SK-N-SH treated with all-trans-retinoic acid at 6 μM for 48 hours (cell line): ENCODE data around the gene SLC7A10.
A peak's percentile ranks its signal among the peaks of the same experiment; 100 is the strongest.
"Not testable (repeated sequence)": the region's sequence is repeated elsewhere in the genome, so short reads cannot be mapped to it uniquely, and the experiment has no call there.

ENCODE experiments used
- ATAC-seq: fragments of 200-7000 bp; cut with Tn5 transposase; 3 replicates; pipeline ENCODE4 v1.9.1; 2020; ENCODE audit warnings: mild to moderate bottlenecking, moderate library complexity
- ARNTL ChIP-seq: fragments of 450-650 bp; formaldehyde crosslinking; IDR thresholded peaks from 2 replicates; pipeline ENCODE4 v1.5.0; 2020; ENCODE audit warnings: low read depth, mild to moderate bottlenecking, moderate library complexity, borderline replicate concordance
- BACH2 ChIP-seq: fragments of 250-450 bp; sonication (Bioruptor Pico); IDR thresholded peaks from 2 replicates; pipeline ENCODE4 v1.9.0; 2021; ENCODE audit warnings: mild to moderate bottlenecking, borderline replicate concordance
- ESRRG ChIP-seq: fragments of 250-450 bp; sonication (Bioruptor Pico); IDR thresholded peaks from 2 replicates; pipeline ENCODE4 v1.6.1; 2021; ENCODE audit warnings: mild to moderate bottlenecking
- ISL1 ChIP-seq: fragments of 250-450 bp; sonication (Bioruptor Pico); IDR thresholded peaks from 2 replicates; pipeline ENCODE4 v2.1.2; 2022; ENCODE audit warnings: mild to moderate bottlenecking, moderate library complexity
- RARB ChIP-seq: fragments of 250-450 bp; sonication (Bioruptor Pico); IDR thresholded peaks from 2 replicates; pipeline ENCODE4 v1.8.0; 2021; ENCODE audit warnings: mild to moderate bottlenecking, moderate library complexity
- SNAI2 ChIP-seq: fragments of 250-450 bp; sonication (Bioruptor Pico); IDR thresholded peaks from 2 replicates; pipeline ENCODE4 v1.5.0; 2020; ENCODE audit warnings: mild to moderate bottlenecking, moderate library complexity
- TCF4 ChIP-seq: fragments of 250-450 bp; sonication (Bioruptor Pico); IDR thresholded peaks from 2 replicates; pipeline ENCODE4 v1.8.0; 2021; ENCODE audit warnings: mild to moderate bottlenecking, moderate library complexity, borderline replicate concordance
- TOX ChIP-seq: fragments of 250-450 bp; sonication (Bioruptor Pico); IDR thresholded peaks from 2 replicates; pipeline ENCODE4 v1.8.0; 2021; ENCODE audit warnings: mild to moderate bottlenecking, moderate library complexity, borderline replicate concordance
- TSHZ2 ChIP-seq: fragments of 250-450 bp; sonication (Bioruptor Pico); IDR thresholded peaks from 2 replicates; pipeline ENCODE4 v1.5.0; 2020; ENCODE audit warnings: mild to moderate bottlenecking, moderate library complexity
- ZFP30 ChIP-seq: fragments of 450-650 bp; formaldehyde crosslinking; IDR thresholded peaks from 2 replicates; pipeline ENCODE4 v1.5.0; 2022; ENCODE audit warnings: mild to moderate bottlenecking, moderate library complexity
- ZNF70 ChIP-seq: fragments of 450-650 bp; formaldehyde crosslinking; IDR thresholded peaks from 2 replicates; pipeline ENCODE4 v1.5.0; 2020; ENCODE audit warnings: mild to moderate bottlenecking, moderate library complexity
- TF ChIP-seq, protein P1 (sequence below): fragments of 250-450 bp; sonication (Bioruptor Pico); IDR thresholded peaks from 2 replicates; pipeline ENCODE4 v1.5.1; 2020; ENCODE audit warnings: low read depth, mild to moderate bottlenecking, moderate library complexity
- TF ChIP-seq, protein P2 (sequence below): fragments of 250-450 bp; sonication (Bioruptor Pico); IDR thresholded peaks from 2 replicates; pipeline ENCODE4 v1.5.1; 2021; ENCODE audit warnings: mild to moderate bottlenecking, moderate library complexity
- TF ChIP-seq, protein P3 (sequence below): fragments of 250-450 bp; sonication (Bioruptor Pico); IDR thresholded peaks from 2 replicates; pipeline ENCODE4 v1.8.0; 2021; ENCODE audit warnings: low read depth, mild to moderate bottlenecking, moderate library complexity, borderline replicate concordance
- TF ChIP-seq, protein P4 (sequence below): fragments of 250-450 bp; sonication (Bioruptor Pico); IDR thresholded peaks from 2 replicates; pipeline ENCODE4 v1.8.0; 2020; ENCODE audit warnings: mild to moderate bottlenecking, moderate library complexity, borderline replicate concordance

The SLC7A10 gene

GRCh38 chr19:33227242-33227650, 1.6 kb upstream of the SLC7A10 start:
- no peak for ATAC-seq
- TF ChIP-seq ISL1 (CRISPR knock-in tag) (no peak), RARB (CRISPR knock-in tag) (no peak), ARNTL (no peak)
- TF ChIP-seq, protein P1, sequence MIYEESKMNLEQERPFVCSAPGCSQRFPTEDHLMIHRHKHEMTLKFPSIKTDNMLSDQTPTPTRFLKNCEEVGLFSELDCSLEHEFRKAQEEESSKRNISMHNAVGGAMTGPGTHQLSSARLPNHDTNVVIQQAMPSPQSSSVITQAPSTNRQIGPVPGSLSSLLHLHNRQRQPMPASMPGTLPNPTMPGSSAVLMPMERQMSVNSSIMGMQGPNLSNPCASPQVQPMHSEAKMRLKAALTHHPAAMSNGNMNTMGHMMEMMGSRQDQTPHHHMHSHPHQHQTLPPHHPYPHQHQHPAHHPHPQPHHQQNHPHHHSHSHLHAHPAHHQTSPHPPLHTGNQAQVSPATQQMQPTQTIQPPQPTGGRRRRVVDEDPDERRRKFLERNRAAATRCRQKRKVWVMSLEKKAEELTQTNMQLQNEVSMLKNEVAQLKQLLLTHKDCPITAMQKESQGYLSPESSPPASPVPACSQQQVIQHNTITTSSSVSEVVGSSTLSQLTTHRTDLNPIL (CRISPR knock-in tag): no peak

DNA sequence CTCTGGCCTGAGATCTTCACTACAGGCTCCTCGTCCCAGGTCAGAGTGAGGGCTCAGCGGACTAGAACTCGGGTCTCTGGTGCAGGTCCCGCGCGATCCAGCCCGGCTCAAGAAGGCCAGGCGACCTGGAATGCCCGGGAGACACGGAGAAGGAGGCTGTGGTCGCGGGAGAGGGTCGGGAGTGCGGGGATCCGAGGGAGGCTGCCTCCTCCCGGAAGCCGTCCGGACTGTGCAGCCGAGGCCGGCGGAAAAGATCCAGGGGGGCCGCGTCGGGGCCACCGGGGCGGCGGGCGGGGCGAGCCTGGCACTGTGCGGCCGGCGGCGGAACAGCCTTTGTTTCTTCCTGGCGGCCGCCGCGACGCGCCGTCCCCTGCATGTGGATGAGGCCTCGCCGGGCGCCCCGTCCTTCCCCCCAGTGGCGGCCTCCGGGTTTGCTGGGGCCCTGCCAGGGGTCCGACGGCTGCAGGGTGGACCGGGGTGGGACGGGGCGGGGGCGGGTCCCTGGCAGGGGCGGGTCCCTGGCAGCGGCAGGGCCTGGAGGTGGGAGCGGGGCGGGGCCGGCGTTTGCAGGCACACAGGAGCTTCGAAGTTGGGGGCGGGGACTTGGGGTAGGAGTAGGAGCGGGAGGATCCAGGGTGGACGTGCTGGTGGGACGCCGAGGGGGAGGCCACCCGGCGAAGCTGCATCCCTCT, 1.0 kb upstream of the SLC7A10 start:
- ATAC-seq: peak; percentile 33; the same call in 2 of the 3 replicates
- TF ChIP-seq BACH2 (no peak), ESRRG (CRISPR knock-in tag) (no peak), ZFP30 (CRISPR knock-in tag) (no peak)
- TF ChIP-seq, protein P2, sequence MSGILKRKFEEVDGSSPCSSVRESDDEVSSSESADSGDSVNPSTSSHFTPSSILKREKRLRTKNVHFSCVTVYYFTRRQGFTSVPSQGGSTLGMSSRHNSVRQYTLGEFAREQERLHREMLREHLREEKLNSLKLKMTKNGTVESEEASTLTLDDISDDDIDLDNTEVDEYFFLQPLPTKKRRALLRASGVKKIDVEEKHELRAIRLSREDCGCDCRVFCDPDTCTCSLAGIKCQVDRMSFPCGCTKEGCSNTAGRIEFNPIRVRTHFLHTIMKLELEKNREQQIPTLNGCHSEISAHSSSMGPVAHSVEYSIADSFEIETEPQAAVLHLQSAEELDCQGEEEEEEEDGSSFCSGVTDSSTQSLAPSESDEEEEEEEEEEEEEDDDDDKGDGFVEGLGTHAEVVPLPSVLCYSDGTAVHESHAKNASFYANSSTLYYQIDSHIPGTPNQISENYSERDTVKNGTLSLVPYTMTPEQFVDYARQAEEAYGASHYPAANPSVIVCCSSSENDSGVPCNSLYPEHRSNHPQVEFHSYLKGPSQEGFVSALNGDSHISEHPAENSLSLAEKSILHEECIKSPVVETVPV (CRISPR knock-in tag): no peak
- TF ChIP-seq, protein P3, sequence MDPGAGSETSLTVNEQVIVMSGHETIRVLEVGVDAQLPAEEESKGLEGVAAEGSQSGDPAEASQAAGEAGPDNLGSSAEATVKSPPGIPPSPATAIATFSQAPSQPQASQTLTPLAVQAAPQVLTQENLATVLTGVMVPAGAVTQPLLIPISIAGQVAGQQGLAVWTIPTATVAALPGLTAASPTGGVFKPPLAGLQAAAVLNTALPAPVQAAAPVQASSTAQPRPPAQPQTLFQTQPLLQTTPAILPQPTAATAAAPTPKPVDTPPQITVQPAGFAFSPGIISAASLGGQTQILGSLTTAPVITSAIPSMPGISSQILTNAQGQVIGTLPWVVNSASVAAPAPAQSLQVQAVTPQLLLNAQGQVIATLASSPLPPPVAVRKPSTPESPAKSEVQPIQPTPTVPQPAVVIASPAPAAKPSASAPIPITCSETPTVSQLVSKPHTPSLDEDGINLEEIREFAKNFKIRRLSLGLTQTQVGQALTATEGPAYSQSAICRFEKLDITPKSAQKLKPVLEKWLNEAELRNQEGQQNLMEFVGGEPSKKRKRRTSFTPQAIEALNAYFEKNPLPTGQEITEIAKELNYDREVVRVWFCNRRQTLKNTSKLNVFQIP: no peak

GRCh38 chr19:33224694-33225457, 774 bp downstream of the SLC7A10 start:
- no peak for ATAC-seq
- no peak for TF ChIP-seq BACH2
- TF ChIP-seq ARNTL: no peak
- TF ChIP-seq ZNF70 (CRISPR knock-in tag): no peak
- TF ChIP-seq RARB (CRISPR knock-in tag): no peak
- TF ChIP-seq, protein P4, sequence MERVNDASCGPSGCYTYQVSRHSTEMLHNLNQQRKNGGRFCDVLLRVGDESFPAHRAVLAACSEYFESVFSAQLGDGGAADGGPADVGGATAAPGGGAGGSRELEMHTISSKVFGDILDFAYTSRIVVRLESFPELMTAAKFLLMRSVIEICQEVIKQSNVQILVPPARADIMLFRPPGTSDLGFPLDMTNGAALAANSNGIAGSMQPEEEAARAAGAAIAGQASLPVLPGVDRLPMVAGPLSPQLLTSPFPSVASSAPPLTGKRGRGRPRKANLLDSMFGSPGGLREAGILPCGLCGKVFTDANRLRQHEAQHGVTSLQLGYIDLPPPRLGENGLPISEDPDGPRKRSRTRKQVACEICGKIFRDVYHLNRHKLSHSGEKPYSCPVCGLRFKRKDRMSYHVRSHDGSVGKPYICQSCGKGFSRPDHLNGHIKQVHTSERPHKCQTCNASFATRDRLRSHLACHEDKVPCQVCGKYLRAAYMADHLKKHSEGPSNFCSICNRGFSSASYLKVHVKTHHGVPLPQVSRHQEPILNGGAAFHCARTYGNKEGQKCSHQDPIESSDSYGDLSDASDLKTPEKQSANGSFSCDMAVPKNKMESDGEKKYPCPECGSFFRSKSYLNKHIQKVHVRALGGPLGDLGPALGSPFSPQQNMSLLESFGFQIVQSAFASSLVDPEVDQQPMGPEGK: no peak
- TF ChIP-seq, protein P3: no peak
- TF ChIP-seq TCF4 (CRISPR knock-in tag): no peak
- TF ChIP-seq, protein P2 (CRISPR knock-in tag): no peak
- no peak for TF ChIP-seq TOX (CRISPR knock-in tag)
- TF ChIP-seq TSHZ2 (CRISPR knock-in tag): no peak
- no peak for TF ChIP-seq SNAI2

- not testable (repeated sequence) for ATAC-seq
Measured at GRCh38 chr19:33222255-33222654, 3.4 kb downstream of the SLC7A10 start.
